ENCODE measurements around the gene ZBTB9. TPM values are rescaled to one million over a fixed set of nuclear protein-coding genes. Genes with fewer than 3 reads are reported as not detected.

The ZBTB9 gene
- total RNA-seq, 1 experiment from 2014 or later = 19.4 TPM

DNA sequence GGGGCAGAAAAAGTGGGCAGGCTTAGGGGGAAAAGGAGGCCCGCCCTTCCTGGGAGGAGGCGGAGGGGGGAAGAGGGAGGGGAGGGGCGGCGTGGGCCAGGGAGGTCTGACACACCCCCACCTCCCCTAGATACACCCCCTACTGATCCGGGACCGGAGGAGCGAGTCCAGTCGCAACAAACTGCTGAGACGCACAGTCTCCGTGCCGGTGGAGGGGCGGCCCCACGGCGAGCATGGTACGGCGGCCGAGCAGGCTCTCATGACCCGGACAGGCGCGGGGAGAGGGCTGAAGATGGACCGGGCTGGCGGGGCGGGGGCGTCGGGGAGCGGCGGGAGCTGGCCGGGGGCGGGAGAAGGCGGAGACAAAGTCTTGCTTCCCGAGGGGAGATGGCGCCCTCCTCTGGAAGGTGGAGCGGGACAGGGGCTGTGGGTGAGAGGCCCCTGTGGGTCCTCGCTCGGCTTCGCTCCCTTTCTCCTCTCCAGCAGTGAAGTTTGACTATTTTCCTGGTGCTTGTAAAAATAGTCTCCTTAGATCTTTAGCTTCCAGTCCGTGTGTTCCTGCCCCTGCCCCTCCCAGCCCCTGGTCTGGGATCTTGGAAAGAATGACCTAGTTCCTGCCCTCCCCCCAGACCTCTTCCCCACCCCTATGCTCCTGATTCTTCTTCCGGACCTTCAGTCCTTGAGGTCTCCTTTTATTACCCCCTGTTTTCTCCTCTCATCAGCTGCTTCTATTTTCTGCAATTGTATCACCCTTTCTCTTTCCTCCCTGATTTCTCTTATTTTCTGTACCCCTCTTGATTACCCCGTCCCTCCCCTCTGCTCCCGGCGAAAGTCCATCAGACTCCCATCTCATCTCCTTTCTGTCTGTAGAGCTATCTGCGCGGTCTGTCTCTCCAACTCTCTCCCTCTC lies 28.5 kb upstream of the ZBTB9 start (continued):
- TF ChIP-seq, protein P1, sequence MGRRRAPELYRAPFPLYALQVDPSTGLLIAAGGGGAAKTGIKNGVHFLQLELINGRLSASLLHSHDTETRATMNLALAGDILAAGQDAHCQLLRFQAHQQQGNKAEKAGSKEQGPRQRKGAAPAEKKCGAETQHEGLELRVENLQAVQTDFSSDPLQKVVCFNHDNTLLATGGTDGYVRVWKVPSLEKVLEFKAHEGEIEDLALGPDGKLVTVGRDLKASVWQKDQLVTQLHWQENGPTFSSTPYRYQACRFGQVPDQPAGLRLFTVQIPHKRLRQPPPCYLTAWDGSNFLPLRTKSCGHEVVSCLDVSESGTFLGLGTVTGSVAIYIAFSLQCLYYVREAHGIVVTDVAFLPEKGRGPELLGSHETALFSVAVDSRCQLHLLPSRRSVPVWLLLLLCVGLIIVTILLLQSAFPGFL (CRISPR knock-in tag; IDR thresholded peaks at IDR 0.05; ENCODE audit: borderline replicate concordance) = no peak
- TF ChIP-seq NFE2L1 (CRISPR knock-in tag; IDR thresholded peaks at IDR 0.05) = no peak
- TF ChIP-seq, protein P2, sequence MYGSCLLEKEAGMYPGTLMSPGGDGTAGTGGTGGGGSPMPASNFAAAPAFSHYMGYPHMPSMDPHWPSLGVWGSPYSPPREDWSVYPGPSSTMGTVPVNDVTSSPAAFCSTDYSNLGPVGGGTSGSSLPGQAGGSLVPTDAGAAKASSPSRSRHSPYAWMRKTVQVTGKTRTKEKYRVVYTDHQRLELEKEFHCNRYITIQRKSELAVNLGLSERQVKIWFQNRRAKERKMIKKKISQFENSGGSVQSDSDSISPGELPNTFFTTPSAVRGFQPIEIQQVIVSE (CRISPR knock-in tag; IDR thresholded peaks at IDR 0.05; ENCODE audit: borderline replicate concordance) = no peak
- no peak for TF ChIP-seq SMAD3 (CRISPR knock-in tag; IDR thresholded peaks at IDR 0.05; ENCODE audit: borderline replicate concordance)
- peak; percentile 56; the same call in 1 of the 2 replicates for TF ChIP-seq GABPB1 (CRISPR knock-in tag; IDR thresholded peaks at IDR 0.05)
- TF ChIP-seq, protein P3, sequence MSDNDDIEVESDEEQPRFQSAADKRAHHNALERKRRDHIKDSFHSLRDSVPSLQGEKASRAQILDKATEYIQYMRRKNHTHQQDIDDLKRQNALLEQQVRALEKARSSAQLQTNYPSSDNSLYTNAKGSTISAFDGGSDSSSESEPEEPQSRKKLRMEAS (CRISPR knock-in tag; IDR thresholded peaks at IDR 0.05) = peak; percentile 31; the same call in 1 of the 2 replicates
- TF ChIP-seq NFATC4 (CRISPR knock-in tag; IDR thresholded peaks at IDR 0.05) = no peak
- peak; percentile 38; the same call in 1 of the 2 replicates for TF ChIP-seq FOXP4 (CRISPR knock-in tag; IDR thresholded peaks at IDR 0.05)
- TF ChIP-seq TCF7 (CRISPR knock-in tag; IDR thresholded peaks at IDR 0.05; ENCODE audit: low read depth) = no peak
- TF ChIP-seq ELF4 (CRISPR knock-in tag; IDR thresholded peaks at IDR 0.05; ENCODE audit: low read depth) = no peak
- no peak for TF ChIP-seq ZNF317 (CRISPR knock-in tag; IDR thresholded peaks at IDR 0.05; ENCODE audit: borderline replicate concordance, low read depth)
- no peak for TF ChIP-seq CBFB (CRISPR knock-in tag; IDR thresholded peaks at IDR 0.05; ENCODE audit: low read depth)
- TF ChIP-seq SP1 (CRISPR knock-in tag; conservative IDR thresholded peaks at IDR 0.05) = peak; percentile 80
- no peak for TF ChIP-seq ZNF396 (CRISPR knock-in tag; IDR thresholded peaks at IDR 0.05; ENCODE audit: borderline replicate concordance)
- TF ChIP-seq, protein P4, sequence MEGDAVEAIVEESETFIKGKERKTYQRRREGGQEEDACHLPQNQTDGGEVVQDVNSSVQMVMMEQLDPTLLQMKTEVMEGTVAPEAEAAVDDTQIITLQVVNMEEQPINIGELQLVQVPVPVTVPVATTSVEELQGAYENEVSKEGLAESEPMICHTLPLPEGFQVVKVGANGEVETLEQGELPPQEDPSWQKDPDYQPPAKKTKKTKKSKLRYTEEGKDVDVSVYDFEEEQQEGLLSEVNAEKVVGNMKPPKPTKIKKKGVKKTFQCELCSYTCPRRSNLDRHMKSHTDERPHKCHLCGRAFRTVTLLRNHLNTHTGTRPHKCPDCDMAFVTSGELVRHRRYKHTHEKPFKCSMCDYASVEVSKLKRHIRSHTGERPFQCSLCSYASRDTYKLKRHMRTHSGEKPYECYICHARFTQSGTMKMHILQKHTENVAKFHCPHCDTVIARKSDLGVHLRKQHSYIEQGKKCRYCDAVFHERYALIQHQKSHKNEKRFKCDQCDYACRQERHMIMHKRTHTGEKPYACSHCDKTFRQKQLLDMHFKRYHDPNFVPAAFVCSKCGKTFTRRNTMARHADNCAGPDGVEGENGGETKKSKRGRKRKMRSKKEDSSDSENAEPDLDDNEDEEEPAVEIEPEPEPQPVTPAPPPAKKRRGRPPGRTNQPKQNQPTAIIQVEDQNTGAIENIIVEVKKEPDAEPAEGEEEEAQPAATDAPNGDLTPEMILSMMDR (IDR thresholded peaks at IDR 0.05) = 0 out of 2 replicates have a peak, but pooled peaks have one; percentile 23
- no peak for TF ChIP-seq FOXK1 (CRISPR knock-in tag; IDR thresholded peaks at IDR 0.05)
- TF ChIP-seq, protein P5, sequence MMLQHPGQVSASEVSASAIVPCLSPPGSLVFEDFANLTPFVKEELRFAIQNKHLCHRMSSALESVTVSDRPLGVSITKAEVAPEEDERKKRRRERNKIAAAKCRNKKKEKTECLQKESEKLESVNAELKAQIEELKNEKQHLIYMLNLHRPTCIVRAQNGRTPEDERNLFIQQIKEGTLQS (CRISPR knock-in tag; conservative IDR thresholded peaks at IDR 0.05) = no peak
- TF ChIP-seq, protein P6, sequence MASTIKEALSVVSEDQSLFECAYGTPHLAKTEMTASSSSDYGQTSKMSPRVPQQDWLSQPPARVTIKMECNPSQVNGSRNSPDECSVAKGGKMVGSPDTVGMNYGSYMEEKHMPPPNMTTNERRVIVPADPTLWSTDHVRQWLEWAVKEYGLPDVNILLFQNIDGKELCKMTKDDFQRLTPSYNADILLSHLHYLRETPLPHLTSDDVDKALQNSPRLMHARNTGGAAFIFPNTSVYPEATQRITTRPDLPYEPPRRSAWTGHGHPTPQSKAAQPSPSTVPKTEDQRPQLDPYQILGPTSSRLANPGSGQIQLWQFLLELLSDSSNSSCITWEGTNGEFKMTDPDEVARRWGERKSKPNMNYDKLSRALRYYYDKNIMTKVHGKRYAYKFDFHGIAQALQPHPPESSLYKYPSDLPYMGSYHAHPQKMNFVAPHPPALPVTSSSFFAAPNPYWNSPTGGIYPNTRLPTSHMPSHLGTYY (CRISPR knock-in tag; IDR thresholded peaks at IDR 0.05) = no peak
- TF ChIP-seq AFF4 (CRISPR knock-in tag; IDR thresholded peaks at IDR 0.05; ENCODE audit: borderline replicate concordance) = no peak
- TF ChIP-seq KAT7 (CRISPR knock-in tag; IDR thresholded peaks at IDR 0.05; ENCODE audit: borderline replicate concordance) = 0 out of 2 replicates have a peak, but pooled peaks have one; percentile 43
- TF ChIP-seq CREM (CRISPR knock-in tag; IDR thresholded peaks at IDR 0.05) = no peak
- no peak for TF ChIP-seq ZNF232 (CRISPR knock-in tag; IDR thresholded peaks at IDR 0.05)
- no peak for TF ChIP-seq E2F1 (CRISPR knock-in tag; IDR thresholded peaks at IDR 0.05)
- TF ChIP-seq GRHL2 (CRISPR knock-in tag; IDR thresholded peaks at IDR 0.05; ENCODE audit: insufficient replicate concordance, severe bottlenecking) = no peak

Data from WTC11 (cell line).